Measurements from ENCODE around the gene PNPLA2. TPM values are rescaled to one million over a fixed set of nuclear protein-coding genes. Genes with fewer than 3 reads are reported as not detected.

Gene PNPLA2
- total RNA-seq, 1 experiment from 2014 or later = 45.4 TPM

DNA sequence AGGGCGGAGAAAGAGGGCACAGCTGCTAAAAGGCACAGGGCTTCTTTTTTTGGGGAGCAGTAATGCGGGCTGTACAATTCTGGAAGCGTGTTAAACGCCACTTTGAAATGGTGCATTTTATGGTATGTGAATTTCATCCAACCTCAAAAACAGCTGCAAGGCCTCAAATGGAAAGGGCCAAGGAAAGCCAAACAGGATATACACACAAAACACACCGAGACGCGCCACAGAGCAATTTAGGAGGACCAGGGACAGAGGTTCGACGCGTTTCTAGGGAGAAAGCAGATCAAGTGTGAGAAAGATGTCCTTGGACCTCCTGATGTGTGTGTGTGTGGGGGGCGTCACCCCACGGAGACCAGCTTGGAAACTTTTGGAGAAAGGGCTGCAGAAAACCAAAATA, 55.0 kb downstream of the PNPLA2 start:
- no peak for DNase-seq (ENCODE audit: low read depth)

Other genes starting within 250 kb of the PNPLA2 start
- 35.6 and 36.2 TPM in 2 replicates for gene PHRF1, start 242.4 kb upstream of the PNPLA2 start, total RNA-seq (2014; rRNA removed)
- 10.7 and 12.5 TPM in 2 replicates for gene IRF7, start 203.0 kb upstream of the PNPLA2 start, total RNA-seq (2014; rRNA removed)
- not detected in 2 replicates for gene CDHR5, start 194.0 kb upstream of the PNPLA2 start, total RNA-seq (2014; rRNA removed)
- gene SCT, start 191.7 kb upstream of the PNPLA2 start, total RNA-seq (2014; rRNA removed) = not detected in 2 replicates
- not detected in 2 replicates for gene DRD4, start 181.6 kb upstream of the PNPLA2 start, total RNA-seq (2014; rRNA removed)
- 30.2 and 39.4 TPM in 2 replicates for gene DEAF1, start 123.7 kb upstream of the PNPLA2 start, total RNA-seq (2014; rRNA removed)
- 26.2 and 30.3 TPM in 2 replicates for gene TMEM80, start 123.1 kb upstream of the PNPLA2 start, total RNA-seq (2014; rRNA removed)
- 10.9 and 16.9 TPM in 2 replicates for gene EPS8L2, start 112.7 kb upstream of the PNPLA2 start, total RNA-seq (2014; rRNA removed)
- 125 and 128 TPM in 2 replicates for gene TALDO1, start 71.5 kb upstream of the PNPLA2 start, total RNA-seq (2014; rRNA removed)
- gene GATD1, start 41.4 kb upstream of the PNPLA2 start, total RNA-seq (2014; rRNA removed) = 41.7 and 44.9 TPM in 2 replicates
- gene CEND1, start 28.8 kb upstream of the PNPLA2 start, total RNA-seq (2014; rRNA removed) = 2.4 and 3.5 TPM in 2 replicates
- 18.5 and 19.9 TPM in 2 replicates for gene SLC25A22, start 20.6 kb upstream of the PNPLA2 start, total RNA-seq (2014; rRNA removed)
- 13.0 and 15.3 TPM in 2 replicates for gene PIDD1, start 13.7 kb upstream of the PNPLA2 start, total RNA-seq (2014; rRNA removed)
- 416 and 495 TPM in 2 replicates for gene RPLP2, start 8.9 kb upstream of the PNPLA2 start, total RNA-seq (2014; rRNA removed)
- gene CRACR2B, start 9.0 kb downstream of the PNPLA2 start, total RNA-seq (2014; rRNA removed) = 0.40 and 1.3 TPM in 2 replicates
- 840 and 1,028 TPM in 2 replicates for gene CD151, start 14.0 kb downstream of the PNPLA2 start, total RNA-seq (2014; rRNA removed)
- gene POLR2L, start 23.6 kb downstream of the PNPLA2 start, total RNA-seq (2014; rRNA removed) = 91.8 and 146 TPM in 2 replicates
- 199 and 210 TPM in 2 replicates for gene TSPAN4, start 23.9 kb downstream of the PNPLA2 start, total RNA-seq (2014; rRNA removed)
- 52.2 and 58.5 TPM in 2 replicates for gene CHID1, start 91.9 kb downstream of the PNPLA2 start, total RNA-seq (2014; rRNA removed)
- 39.0 and 40.3 TPM in 2 replicates for gene AP2A2, start 107.0 kb downstream of the PNPLA2 start, total RNA-seq (2014; rRNA removed)
- gene MUC6, start 217.8 kb downstream of the PNPLA2 start, total RNA-seq (2014; rRNA removed) = not detected in 2 replicates

All from LHCN-M2 (cell line).